KG1 (cell line): ENCODE results near the gene MAGI1.
"Not testable (repeated sequence)": the region's sequence is repeated elsewhere in the genome, so short reads cannot be mapped to it uniquely, and the experiment has no call there.

Source experiments
- DNase-seq: peaks from one replicate; lab custom pipeline; 2025; lab: John Stamatoyannopoulos, UW

Gene MAGI1

DNA sequence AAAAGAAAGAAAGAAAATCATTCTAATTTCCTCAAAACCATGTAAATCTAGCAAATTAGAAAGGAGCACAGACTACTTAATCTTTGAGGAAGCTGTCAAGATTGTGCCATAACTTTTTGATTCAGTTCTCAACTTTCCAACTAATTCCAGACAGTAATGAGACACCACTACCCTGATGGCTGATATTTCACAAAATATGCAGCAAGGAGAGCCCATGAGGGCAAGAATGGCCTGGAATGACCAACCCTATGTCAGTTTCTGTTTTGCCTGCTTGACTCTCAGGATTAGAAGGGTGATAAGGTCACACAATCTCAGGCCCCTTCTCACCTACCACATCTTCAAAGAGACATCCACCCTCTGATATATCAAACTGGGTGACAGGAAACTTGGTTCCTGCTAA lies 134.7 kb downstream of the MAGI1 start:
- DNase-seq, result no peak

DNA sequence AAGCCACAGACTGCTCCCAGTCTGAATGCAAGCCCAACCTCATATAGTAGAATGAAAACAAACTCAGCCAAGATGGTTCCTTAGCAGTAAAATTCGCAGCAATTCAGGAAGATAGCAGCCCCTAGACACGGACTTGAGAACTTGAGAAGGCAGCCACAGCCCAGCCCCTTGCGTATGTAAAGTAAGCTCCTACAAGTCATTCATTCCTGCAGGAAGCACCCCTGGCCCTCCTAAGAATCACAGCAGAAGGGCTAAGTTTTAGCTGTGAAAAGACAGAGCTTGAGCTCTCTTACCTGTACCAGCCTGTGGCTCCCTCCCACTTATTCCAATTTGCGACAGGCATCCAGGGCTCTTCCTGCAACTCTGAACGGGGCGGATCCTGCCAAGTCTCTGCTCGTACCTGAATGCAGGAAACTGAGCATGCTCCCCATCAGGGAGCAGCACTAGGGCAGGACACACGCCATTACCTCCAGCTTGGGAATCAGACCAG lies 136.4 kb downstream of the MAGI1 start:
- DNase-seq, result no peak

DNA sequence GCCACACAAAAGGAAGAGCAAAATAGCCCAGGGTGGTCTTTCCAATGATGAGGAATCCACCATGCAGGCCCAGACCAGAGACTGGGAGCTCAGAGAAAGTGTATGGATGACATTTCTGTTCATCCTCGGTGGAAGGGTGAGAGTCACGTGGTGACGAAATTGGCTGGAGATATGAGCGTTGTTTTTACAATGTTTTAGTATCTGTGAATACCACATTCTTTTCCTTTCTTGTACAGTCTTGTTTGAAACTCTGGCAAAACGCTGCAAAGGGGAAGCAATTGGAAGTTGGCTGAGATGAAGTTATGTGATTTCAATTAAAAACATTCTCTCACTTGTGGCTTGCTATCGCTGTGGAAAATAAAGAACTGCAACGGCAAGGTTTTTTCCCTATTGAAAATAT lies 137.5 kb downstream of the MAGI1 start:
- no peak for DNase-seq

DNA sequence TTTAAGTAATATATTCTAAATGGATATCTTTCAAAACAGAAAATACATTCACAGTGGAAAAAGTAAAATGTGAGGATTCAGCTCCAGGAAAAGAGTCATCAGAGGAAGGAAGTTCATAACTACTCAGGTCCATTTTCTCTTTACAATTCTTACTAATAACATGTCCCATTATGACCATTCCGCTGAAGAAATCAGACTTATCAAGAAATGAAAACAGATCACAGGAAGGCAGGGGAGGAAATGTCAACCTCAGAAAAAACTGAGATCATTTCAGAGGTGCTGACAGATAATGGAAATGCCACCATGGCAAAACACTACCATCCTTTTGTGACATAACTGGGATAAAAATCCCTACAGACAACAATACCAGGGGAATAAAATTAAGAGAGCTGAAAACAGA lies 139.5 kb downstream of the MAGI1 start:
- DNase-seq, result no peak

DNA sequence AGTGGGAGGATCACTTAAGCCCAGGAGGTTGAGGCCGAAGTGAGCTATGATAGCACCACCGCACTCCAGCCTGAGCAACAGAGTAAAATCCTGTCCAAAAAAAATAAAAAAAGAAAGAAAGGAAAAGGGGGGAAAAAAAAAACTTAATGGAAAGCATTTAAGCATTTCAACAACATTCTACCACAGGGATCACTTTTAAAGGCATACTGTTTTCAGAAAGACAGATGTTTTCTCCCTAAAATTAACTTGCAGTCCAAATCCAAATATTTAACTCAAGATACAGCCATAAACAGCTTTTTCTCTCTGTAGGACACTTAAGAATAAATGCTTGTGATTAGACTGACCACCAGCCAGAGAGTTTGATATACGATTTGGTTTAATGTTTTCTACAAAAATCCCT lies 141.0 kb downstream of the MAGI1 start:
- DNase-seq, result no peak

DNA sequence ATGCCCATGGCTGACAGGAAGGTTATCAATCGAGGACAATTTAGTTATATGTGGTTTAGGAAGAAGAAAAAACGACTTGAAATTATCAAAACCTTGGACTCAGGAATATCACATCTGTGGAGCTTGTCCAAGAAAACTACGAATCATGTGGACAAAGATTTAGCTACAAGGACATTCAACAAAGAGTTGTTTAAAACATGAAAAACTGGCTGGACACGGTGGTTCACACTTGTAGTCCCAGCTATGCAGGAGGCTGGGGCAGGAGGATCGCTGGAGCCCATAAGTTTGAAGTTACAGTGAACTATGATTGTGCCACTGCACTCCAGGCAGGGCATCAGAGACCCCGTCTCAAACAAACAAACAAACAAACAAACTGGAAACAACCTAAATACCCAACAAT lies 142.4 kb downstream of the MAGI1 start:
- DNase-seq, result no peak

DNA sequence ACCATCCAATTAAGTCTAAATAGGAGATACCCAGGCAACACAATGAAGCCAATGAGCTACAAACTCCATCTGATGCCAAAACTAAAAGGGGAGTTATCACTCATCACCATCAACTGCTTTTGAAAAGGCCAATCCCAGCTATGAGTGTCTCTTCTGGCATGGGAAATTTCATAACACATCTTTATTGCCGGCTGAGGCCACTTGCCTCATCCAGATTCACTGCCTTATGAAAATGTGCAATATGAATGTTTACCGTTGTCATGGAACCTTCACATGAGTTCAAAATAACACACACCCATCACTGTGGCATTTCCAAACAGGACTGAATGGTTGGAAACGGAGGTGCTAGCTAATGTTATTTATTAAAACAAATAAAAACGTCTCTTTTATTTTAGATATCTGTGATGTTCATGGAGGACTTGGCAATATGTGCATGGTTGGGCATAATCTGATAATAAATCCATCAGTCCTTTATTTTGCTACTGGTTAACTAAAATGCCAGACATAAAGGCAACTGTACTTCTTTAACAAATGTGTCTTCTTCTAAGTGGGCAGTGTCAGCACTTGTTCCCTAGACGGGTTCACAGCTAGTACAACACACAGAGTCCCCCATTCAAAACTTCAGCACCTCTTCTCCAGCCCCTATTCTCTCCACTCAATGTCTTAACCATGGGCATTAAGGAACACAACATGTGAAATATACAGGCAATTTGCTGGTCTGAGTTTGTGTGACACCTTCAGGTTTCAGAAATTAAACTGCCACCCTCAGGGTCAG lies 143.9 kb downstream of the MAGI1 start:
- no peak for DNase-seq

DNA sequence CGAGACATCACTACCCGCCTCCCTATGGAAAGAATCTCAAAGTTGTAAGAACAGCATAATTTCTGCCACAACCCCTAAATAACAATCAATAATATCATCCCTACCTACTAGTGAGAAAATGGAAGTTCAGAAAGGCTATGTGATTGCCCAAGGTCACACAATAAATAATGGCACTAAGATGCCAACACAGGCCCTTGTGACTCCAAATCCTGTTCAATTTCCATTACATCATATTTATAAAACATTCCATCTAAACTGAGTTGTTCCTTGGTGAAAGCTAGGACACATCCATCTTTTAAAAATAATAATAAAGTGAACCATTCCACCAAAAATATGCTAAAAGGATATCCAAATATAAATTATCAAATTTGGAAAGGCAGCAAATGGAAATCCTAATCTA lies 144.6 kb downstream of the MAGI1 start:
- no peak for DNase-seq

DNA sequence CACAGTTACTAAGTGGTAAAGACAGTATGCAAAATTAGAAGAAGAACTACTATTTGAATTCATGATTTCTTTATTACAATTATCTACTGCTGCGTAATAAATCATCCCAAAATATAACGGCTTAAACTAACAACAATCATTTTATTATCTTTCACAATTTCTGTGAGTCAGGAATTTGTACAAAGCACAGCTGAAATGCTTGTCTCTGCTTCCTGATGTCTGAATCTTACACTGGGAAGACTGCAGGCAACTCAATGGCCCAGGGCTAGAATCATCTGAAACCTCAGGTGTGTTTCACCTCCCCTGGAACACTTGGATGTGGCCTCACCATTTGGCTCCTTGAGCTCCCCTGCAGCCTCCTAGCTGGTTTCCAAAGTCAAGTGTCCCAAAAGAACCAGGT lies 145.1 kb downstream of the MAGI1 start:
- DNase-seq, result no peak

DNA sequence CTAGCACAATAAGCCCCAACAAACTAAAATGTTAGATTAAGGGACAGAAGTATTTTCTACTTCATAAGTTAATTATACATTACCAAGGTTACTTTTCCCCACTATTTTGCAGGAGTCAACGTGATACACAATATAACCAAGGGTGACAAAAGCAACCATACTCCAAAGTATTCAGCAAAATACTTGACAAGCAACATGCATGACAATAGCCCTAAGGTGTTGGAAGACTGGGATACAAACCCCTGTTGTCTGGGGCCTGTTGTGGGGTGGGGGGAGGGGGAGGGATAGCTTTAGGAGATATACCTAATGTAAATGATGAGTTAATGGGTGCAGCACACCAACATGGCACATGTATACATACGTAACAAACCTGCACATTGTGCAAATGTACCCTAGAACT lies 147.2 kb downstream of the MAGI1 start:
- not testable (repeated sequence) for DNase-seq

DNA sequence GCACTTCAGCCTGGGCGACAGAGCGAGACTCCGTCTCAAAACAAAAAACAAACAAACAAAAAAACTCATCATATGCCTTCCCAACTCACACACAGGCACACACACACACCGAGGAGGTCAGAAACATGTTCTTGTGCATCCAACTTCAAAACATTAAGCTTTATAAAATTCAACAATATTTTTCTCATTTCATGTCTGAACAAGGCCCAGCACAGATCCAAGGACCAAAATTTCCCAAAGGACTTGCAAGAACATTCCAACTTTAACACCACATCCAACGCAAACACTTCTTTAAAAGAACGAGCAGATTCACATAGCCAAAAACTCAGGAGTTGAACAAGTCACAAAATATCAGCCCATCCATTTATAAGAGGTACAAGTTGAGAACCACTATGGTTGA lies 148.4 kb downstream of the MAGI1 start:
- no peak for DNase-seq

DNA sequence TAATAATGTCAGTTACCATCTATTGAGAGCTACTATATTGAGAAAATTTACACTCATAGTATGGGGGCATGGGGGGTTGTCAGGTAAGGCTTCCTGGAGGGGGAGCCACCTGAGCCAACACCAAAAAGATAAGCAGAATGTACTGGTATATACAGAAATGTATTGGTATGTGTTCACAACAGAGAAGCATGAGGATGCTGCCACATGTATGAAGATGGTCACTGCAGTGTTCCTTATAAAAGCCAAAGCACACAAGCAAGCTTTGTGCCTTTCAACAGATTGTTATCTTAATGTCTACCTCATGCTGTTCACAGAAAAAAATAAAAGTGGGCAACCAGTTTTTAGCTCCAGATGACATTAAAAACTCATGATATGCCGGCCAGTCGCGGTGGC lies 149.0 kb downstream of the MAGI1 start:
- DNase-seq, result no peak

DNA sequence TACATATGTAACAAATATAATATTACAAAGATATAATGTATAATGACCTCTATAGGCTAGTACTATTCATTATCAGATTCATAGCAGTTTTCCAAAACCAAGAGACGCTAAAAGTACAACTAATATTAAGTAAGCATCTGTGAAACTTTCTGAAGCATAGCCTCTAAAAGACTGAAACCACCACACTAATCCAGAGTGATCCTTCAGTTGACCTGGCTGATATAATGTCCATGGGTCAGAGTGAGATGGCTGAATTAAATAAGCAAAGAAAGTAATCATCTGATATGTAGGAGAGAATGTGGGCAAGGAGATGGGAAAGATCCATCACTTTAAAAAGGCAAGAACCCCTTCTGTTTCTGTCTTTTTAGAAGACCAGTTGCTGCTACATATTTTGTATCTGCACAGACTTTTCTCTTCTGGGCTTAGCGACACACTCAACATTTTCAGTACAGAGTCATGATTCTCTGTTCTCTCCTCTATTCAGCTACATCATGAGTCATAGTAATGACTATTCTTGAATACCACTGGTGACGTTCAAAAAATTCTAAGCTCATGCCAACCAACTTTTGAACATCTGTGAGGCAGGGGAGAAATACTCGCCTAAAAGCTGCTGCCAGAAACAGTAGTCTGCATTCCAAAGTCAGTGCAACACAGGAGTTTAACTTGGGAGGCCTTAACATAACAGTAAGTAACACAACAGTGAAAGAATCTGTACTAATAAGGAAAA lies 149.6 kb downstream of the MAGI1 start:
- DNase-seq, result no peak

DNA sequence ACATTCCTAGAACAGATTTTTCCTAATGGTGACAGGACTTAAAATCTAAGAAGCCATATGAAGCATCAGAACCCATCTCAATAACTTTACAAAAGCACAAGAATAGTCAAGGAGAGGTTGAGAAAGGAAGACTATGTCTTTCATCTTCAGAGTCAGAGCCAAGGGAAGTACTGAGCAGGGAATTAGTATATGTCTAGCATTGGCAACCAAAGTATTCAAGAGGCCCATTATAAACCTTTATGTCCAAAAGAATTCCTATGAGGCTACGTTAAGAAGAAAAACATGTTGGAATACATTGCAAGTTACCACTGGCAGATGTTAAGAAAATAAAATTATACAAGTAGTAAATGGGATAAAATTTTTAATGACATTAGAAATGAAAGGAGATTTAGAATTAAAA lies 150.5 kb downstream of the MAGI1 start:
- no peak for DNase-seq

DNA sequence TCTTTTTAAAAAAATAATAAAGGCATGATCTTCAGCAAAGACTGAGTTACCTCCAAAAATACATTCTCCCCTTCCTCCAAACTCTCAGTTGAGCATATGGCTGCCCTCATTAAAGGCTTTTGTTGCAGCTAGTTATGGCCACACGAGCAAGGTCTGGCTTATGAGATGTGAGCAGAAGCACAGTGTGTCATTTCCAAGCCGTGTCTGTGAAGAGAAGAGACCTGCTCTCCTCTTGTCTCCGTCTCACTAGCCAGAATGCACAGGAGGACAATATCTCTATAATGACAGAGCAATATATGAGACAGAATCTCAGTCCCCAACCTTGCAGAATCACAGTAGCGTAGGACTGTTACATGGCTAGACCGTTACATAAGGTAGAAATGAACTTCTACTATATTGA lies 152.3 kb downstream of the MAGI1 start:
- no peak for DNase-seq

DNA sequence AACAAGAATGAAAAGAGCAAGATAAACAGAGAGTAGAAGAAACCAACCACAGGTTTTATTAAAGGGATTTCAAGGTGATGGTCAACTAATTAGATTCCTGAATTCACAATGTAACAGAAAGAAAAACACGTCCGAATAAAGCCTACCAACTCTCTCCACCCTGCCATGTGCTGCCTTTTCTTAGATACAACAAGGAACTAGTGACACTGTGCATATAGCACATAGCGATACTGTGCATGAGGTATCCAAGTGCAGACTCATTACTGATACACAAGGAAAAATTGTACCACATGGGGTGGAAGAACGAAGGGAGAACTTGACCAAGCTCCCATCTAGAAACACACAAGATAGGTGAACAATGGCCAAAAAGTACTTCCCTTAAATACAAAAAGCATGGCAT lies 154.6 kb downstream of the MAGI1 start:
- DNase-seq, result no peak

DNA sequence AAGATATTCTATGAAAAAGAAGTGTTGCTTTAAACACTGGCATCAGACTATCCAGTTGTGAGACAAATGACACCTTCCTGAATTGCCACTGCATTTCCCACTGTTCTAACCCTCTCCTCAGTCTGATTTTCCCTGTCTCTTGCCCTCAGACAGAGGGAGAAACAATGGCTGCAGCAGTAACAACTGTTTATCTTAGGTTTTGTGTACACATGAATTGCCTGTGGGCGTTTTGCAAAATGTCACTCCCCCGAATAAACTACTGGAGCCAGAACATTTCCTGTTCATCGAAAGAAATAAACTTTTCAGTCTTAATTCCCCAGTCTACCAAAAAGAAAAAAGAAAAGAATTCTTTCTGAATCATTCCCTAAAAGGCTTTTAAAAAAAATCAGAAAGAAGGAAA lies 155.1 kb downstream of the MAGI1 start:
- DNase-seq, result no peak

DNA sequence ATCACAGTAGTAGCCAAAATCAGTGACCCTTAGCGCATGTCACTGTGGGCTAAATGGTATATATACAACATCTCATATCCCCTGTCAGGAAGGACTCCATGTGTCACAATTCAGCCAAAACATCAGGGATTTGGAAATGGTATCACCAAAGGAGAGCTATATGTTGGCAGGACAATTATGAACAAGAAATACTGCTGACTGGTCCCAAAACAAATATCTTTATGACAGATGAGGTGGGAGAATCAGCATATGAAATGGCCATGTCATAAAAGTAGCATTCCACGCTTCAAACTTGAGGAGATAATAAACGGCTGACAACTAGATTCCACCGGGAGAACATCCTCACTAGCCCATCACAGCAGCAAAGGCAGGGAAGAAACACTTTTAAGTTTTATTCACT lies 158.4 kb downstream of the MAGI1 start:
- no peak for DNase-seq

DNA sequence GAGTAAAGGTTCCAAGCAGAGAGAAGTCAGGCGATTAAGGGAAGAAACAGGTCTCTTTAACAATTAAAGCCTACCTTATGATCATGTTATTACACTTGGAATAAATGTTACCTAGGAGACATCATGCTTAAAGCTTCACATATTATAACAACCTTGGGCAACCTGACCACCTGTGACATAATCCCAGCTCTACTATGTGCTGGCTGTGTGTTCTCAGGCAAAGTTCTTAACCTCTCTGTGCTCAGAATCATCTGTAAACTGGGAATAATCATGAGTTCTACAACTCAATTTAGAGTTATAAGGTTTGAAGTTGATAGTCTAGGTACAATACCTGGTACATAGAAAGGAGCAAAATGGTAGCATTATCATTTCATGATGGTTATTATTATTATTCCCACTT lies 159.3 kb downstream of the MAGI1 start:
- DNase-seq, result no peak

DNA sequence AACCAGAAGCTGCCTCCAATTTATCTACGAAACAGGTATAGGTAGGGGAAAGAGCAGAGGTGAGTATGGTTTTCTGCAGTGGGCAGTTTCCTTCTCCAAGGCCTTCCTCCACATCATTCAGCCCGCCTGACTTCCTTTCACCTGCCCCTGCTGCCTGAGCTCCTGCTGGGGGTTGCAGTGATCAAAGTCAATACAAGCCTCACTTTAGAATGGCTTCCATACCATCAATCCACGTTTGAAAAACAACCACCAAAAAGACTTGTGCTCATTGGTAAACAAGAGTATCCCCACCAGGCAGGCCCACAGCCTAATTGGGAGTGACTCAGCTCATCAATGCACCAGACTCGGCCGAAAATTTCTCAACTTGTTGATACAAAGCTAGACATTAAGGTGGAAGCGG lies 159.9 kb downstream of the MAGI1 start:
- no peak for DNase-seq

DNA sequence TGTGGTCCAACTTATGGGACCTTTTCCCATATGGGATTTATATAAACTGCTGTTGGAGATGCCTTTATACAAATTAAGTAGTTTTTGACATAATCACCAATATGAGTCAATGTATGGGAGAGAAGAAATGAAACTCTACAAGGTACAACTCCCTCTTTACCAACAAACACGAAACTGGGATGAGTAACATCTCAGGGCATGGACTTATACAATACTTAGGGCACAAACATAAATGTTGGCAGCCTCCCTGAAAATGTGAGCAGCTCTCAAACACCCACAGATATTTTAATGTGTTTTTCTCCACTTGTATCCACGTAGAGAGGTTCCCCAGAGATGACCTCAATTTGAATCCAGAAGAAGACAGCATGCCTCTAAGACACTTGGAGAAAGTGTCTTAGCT lies 161.6 kb downstream of the MAGI1 start:
- no peak for DNase-seq

DNA sequence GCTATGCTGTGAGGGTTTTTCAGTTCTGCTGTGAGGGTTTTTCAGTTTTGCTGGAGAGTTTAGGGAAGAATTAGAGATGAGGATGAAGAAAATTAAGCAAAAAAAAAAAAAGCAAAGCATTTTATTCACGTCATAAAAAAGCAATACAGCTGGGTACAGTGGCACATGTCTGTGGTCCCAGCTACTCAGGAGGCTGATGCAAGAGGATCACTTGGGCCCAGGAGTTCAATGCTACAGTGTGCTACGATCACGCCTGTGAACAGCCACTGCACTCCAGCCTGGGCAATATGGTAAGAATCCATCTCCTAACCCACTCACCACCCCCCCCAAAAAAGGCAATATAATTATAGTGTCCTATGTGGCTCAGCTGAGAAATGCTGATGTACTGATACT lies 162.7 kb downstream of the MAGI1 start:
- no peak for DNase-seq

DNA sequence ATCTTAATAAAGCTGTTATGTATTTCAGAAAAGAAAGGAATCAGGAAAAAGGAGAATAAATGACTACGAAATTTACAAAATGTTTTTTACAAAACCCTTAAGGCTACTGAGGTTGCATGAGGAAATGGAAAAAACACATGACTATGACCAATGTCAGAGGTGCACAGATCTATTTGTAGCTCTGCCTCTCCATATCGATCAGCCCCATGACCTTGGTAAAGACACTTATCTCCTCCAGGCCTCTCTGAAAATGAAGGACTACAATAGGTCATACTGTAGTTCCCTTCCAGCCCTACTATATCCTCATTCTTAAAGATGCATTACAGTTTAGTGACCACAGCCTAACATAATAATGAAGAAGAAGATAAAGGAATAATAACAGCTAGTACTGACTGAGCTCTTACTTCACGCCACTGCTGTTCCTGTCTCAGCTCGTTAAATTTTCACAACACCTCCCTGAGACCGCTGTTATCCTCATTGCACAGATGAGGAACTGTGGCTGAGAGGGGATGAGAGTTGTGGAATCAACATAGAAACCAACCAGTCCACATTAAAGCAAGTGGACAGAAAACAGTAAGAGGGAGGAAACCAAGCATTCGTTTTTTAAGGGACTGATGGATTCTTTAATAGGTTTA lies 163.2 kb downstream of the MAGI1 start:
- DNase-seq, result no peak
